Upper lobe of left lung (tissue), 6 donors: ENCODE measurements around the gene DNAJC4. TPM values are rescaled to one million over a fixed set of nuclear protein-coding genes. Genes with fewer than 3 reads are reported as not detected.
A peak's percentile ranks its signal among the peaks of the same experiment; 100 is the strongest.

Experiments
- ATAC-seq, 2 donors: fragments of 200-7000 bp; cut with Tn5 transposase; one replicate each; pipeline ENCODE4 v1.9.1; 2022; ENCODE audit warnings: mild to moderate bottlenecking in 2 of 2, moderate library complexity in 2 of 2; ENCODE audit not compliant: low FRiP score in 2 of 2
- DNase-seq, 2 donors: peaks; one replicate each; pipeline ENCODE4 v3.0.0-alpha.2; 2019 to 2020
- H3K27ac ChIP-seq, 4 donors: fragments of 200-600 bp; sonication (generic); one replicate each; pipeline ENCODE4 v1.5.1; 2016 to 2019
- H3K27me3 ChIP-seq, 4 donors: fragments of 200-600 bp; sonication (generic); one replicate each; pipeline ENCODE4 v1.5.1; 2017 to 2019
- H3K36me3 ChIP-seq, 4 donors: fragments of 200-600 bp; sonication (generic); one replicate each; pipeline ENCODE4 v1.5.1; 2016 to 2019
- H3K4me1 ChIP-seq, 4 donors: fragments of 200-600 bp; sonication (generic); one replicate each; pipeline ENCODE4 v1.5.1; 2018 to 2019
- H3K4me3 ChIP-seq, 4 donors: fragments of 200-600 bp; sonication (generic); one replicate each; pipeline ENCODE4 v1.5.1; 2017 to 2019; ENCODE audit warnings: mild to moderate bottlenecking in 2 of 4, moderate library complexity in 1 of 4
- H3K9me3 ChIP-seq, 4 donors: fragments of 200-600 bp; sonication (generic); one replicate each; pipeline ENCODE4 v1.5.1; 2018 to 2019
- EP300 ChIP-seq, 4 donors: sonication (generic); formaldehyde crosslinking; IDR thresholded peaks; one replicate each; pipeline ENCODE4 v1.5.1; 2017; ENCODE audit warnings: antibody characterized with exemption in 4 of 4, control low read depth in 2 of 4
- POLR2A ChIP-seq, 4 donors: fragments of 450-650 bp; IDR thresholded peaks; one replicate each; pipeline ENCODE4 v1.5.1; 2016 to 2017; ENCODE audit warnings: antibody characterized with exemption in 4 of 4, mild to moderate bottlenecking in 2 of 4
- POLR2AphosphoS5 ChIP-seq, 2 donors: sonication (generic); formaldehyde crosslinking; IDR thresholded peaks; one replicate each; pipeline ENCODE4 v1.5.1; 2017; ENCODE audit warnings: antibody characterized with exemption in 2 of 2
- WGBS, 2 donors: methylation state at CpG; one replicate each; pipeline ENCODE4 v1.1.5; 2017 to 2018; 5-methylcytosine and 5-hydroxymethylcytosine counted together
- total RNA-seq, 6 donors: library from RNA; depleted of rRNA in 4 of 6; stranded (reverse); fragments of >200 nt in 4 of 6; gene quantifications; one replicate each; pipeline versions ENCODE4 v1.1.0 to v1.2.1, GENCODE V29; 2016 to 2021
- TF ChIP-seq, protein P1 (sequence below), 6 experiments: fragments of 450-650 bp in 4 of 6; fragments of 200-600 bp in 2 of 6; sonication (generic) in 2 of 6; IDR thresholded peaks; one replicate each; pipeline ENCODE4 v1.5.1; 2016 to 2019; ENCODE audit warnings: antibody characterized with exemption in 6 of 6
- donor health status: DM: no; HTN: no; CAD: no; lungs with moderate emphysema.
- donor health status: DM: no; HTN: yes; CAD: no; lungs with severe emphysema.

The DNAJC4 gene
- total RNA-seq, 6 donors from 2014 or later, result 25.0 to 52.0 (median 39.2) TPM

GRCh38 chr11:64259533-64260067 lies 29.3 kb downstream of the DNAJC4 start:
- Histone ChIP-seq H3K36me3 (peaks cover 19 to 96% (median 85%) of the 10 kb centered on the region in 4 donors), H3K4me1 (no peaks in the 10 kb centered on the region), H3K9me3 (no peaks in the 10 kb centered on the region), H3K4me3 (no peak overlapping the region), H3K27ac (no peak overlapping the region), H3K27me3 (no peaks in the 10 kb centered on the region)
- ATAC-seq (no peak), DNase-seq (no peak)
- TF ChIP-seq POLR2A (IDR thresholded peaks at IDR 0.05) (no peak), EP300 (IDR thresholded peaks at IDR 0.05) (no peak), POLR2AphosphoS5 (IDR thresholded peaks at IDR 0.05) (no peak)
- TF ChIP-seq, protein P1, sequence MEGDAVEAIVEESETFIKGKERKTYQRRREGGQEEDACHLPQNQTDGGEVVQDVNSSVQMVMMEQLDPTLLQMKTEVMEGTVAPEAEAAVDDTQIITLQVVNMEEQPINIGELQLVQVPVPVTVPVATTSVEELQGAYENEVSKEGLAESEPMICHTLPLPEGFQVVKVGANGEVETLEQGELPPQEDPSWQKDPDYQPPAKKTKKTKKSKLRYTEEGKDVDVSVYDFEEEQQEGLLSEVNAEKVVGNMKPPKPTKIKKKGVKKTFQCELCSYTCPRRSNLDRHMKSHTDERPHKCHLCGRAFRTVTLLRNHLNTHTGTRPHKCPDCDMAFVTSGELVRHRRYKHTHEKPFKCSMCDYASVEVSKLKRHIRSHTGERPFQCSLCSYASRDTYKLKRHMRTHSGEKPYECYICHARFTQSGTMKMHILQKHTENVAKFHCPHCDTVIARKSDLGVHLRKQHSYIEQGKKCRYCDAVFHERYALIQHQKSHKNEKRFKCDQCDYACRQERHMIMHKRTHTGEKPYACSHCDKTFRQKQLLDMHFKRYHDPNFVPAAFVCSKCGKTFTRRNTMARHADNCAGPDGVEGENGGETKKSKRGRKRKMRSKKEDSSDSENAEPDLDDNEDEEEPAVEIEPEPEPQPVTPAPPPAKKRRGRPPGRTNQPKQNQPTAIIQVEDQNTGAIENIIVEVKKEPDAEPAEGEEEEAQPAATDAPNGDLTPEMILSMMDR (IDR thresholded peaks at IDR 0.05), result no peak
- WGBS, 2 donors, result 88 to 91% methylated on average over 4 of the region's 4 CpGs

GRCh38 chr11:64260147-64260708 lies 29.9 kb downstream of the DNAJC4 start:
- TF ChIP-seq, protein P1 (IDR thresholded peaks at IDR 0.05), result no peak
- TF ChIP-seq POLR2AphosphoS5 (IDR thresholded peaks at IDR 0.05) (no peak), POLR2A (IDR thresholded peaks at IDR 0.05) (no peak), EP300 (IDR thresholded peaks at IDR 0.05) (no peak)
- no peak for ATAC-seq
- Histone ChIP-seq H3K36me3 (peaks cover 19 to 96% (median 83%) of the 10 kb centered on the region in 4 donors), H3K4me3 (no peak overlapping the region), H3K27ac (no peak overlapping the region), H3K9me3 (no peaks in the 10 kb centered on the region), H3K27me3 (no peaks in the 10 kb centered on the region), H3K4me1 (no peaks in the 10 kb centered on the region)
- 88 to 95% methylated on average over 6 of the region's 6 CpGs for WGBS, 2 donors
- no peak for DNase-seq

DNA sequence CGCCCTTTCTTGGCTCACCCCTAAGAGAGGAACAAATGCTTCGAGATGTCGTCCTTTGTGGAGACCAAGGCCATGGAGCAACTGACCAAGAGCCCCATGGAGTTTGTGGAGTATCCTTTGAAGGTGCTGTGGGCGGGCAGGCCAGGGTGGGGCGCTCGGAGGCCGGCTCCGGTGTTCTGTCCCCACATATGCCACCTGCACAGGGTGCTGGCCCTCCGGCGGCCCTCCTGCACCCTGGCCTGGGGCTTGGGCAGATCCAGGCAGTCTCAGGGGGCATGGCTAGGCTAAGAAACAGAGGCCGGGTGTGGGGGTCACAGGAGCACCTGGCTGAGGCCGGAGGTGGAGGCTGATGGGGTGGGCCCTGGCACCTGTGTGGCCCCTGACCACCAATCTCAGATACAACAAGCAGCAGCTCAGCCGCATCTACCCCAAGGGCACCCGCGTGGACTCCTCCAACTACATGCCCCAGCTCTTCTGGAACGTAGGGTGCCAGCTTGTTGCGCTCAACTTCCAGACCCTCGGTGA lies 31.3 kb downstream of the DNAJC4 start:
- no peaks in the 10 kb centered on the region for H3K9me3 ChIP-seq
- WGBS, 2 donors, result 95 to 96% methylated on average over 8 to 13 of the region's 18 CpGs
- no peak for ATAC-seq
- H3K27me3 ChIP-seq, result no peaks in the 10 kb centered on the region
- no peak overlapping the region for H3K4me3 ChIP-seq
- TF ChIP-seq, protein P1 (IDR thresholded peaks at IDR 0.05), result no peak
- peaks cover 15 to 97% (median 84%) of the 10 kb centered on the region in 4 donors for H3K36me3 ChIP-seq
- DNase-seq, result peak in 1 of 2 donors; percentile 79
- no peak overlapping the region for H3K27ac ChIP-seq
- H3K4me1 ChIP-seq, result no peaks in the 10 kb centered on the region

- Histone ChIP-seq H3K4me3 (no peak overlapping the region), H3K27ac (no peak overlapping the region), H3K36me3 (peaks cover 14 to 94% (median 82%) of the 10 kb centered on the region in 4 donors), H3K9me3 (no peaks in the 10 kb centered on the region), H3K4me1 (peaks cover 3 to 5% (median 5%) of the 10 kb centered on the region in 4 donors), H3K27me3 (no peaks in the 10 kb centered on the region)
- TF ChIP-seq POLR2A (IDR thresholded peaks at IDR 0.05) (no peak), EP300 (IDR thresholded peaks at IDR 0.05) (no peak), POLR2AphosphoS5 (IDR thresholded peaks at IDR 0.05) (no peak)
- TF ChIP-seq, protein P1 (IDR thresholded peaks at IDR 0.05), result no peak
- no peak for ATAC-seq
- peak in 1 of 2 donors; percentile 78 for DNase-seq
- 92 to 94% methylated on average over 32 to 36 of the region's 42 CpGs for WGBS, 2 donors
Observed at GRCh38 chr11:64262271-64263002, 32.1 kb downstream of the DNAJC4 start.
